PC-3 (cell line): ENCODE measurements around the gene TMEM178B. TPM values are rescaled to one million over a fixed set of nuclear protein-coding genes. Genes with fewer than 3 reads are reported as not detected.

ENCODE experiments used
- ATAC-seq: fragments of 200-7000 bp; cut with Tn5 transposase; 2 replicates; pipeline ENCODE4 v1.9.1; 2020; ENCODE audit warnings: mild to moderate bottlenecking, moderate library complexity
- BruUV-seq: library from RNA; stranded (reverse); fragments of 400-500 nt; replicated peaks from 2 replicates; lab custom pipeline; 2021; lab: Mats Ljungman, UMichigan
- CTCF ChIA-PET: fragments of 300-600 bp; sonication (Branson Sonifier 250); formaldehyde crosslinking; loops from one replicate; lab custom pipeline; 2022; ENCODE audit warnings: antibody characterized with exemption; lab: Charles Lee
- POLR2A ChIA-PET: fragments of 300-600 bp; sonication (Branson Sonifier 250); formaldehyde crosslinking; loops from one replicate; lab custom pipeline; 2022; ENCODE audit warnings: antibody characterized with exemption; ENCODE audit not compliant: unreplicated experiment; lab: Charles Lee
- DNase-seq: peaks from one replicate; pipeline ENCODE4 v3.0.0-alpha.2; 2015
- H2AFZ ChIP-seq: fragments of 300-600 bp; sonication (generic); 2 replicates; pipeline ENCODE4 v1.6.0; 2016; ENCODE audit warnings: antibody characterized with exemption, low read length
- H3F3A ChIP-seq: fragments of 300-600 bp; sonication (generic); one replicate; pipeline ENCODE4 v1.6.0; 2017; ENCODE audit warnings: antibody characterized with exemption, low read length, control low read depth, mild to moderate bottlenecking; ENCODE audit not compliant: unreplicated experiment
- H3K27ac ChIP-seq: fragments of 300-600 bp; sonication (generic); 2 replicates; pipeline ENCODE4 v1.5.1; 2016; ENCODE audit warnings: mild to moderate bottlenecking, low read length
- H3K27me3 ChIP-seq: fragments of 300-600 bp; sonication (generic); 2 replicates; pipeline ENCODE4 v1.6.1; 2016; ENCODE audit warnings: low read length, mixed read lengths
- H3K36me3 ChIP-seq: fragments of 300-600 bp; sonication (generic); 2 replicates; pipeline ENCODE4 v1.6.1; 2016; ENCODE audit warnings: low read depth, mixed run types, low read length, mixed read lengths
- H3K4me1 ChIP-seq: fragments of 300-600 bp; sonication (generic); 2 replicates; pipeline ENCODE4 v1.5.1; 2016; ENCODE audit warnings: low read length; ENCODE audit not compliant: insufficient read depth
- H3K4me2 ChIP-seq: fragments of 300-600 bp; sonication (generic); 2 replicates; pipeline ENCODE4 v1.6.0; 2016; ENCODE audit warnings: low read length
- H3K4me3 ChIP-seq: fragments of 300-600 bp; sonication (generic); 2 replicates; pipeline ENCODE4 v1.5.1; 2016; ENCODE audit warnings: mild to moderate bottlenecking, low read length, mixed read lengths
- H3K79me2 ChIP-seq: fragments of 300-600 bp; sonication (generic); 2 replicates; pipeline ENCODE4 v1.6.1; 2017; ENCODE audit warnings: low read length, mixed read lengths
- H3K9ac ChIP-seq: fragments of 300-600 bp; sonication (generic); 2 replicates; pipeline ENCODE4 v1.6.0; 2016; ENCODE audit warnings: mild to moderate bottlenecking, low read length
- H3K9me2 ChIP-seq: fragments of 300-600 bp; sonication (generic); replicated peaks from 2 replicates; pipeline ENCODE4 v1.6.1; 2016; ENCODE audit warnings: mixed run types, low read length, mixed read lengths
- H3K9me3 ChIP-seq: fragments of 300-600 bp; sonication (generic); 2 replicates; pipeline ENCODE4 v1.6.1; 2016; ENCODE audit warnings: low read length, mixed read lengths
- H4K20me1 ChIP-seq: fragments of 300-600 bp; sonication (generic); 2 replicates; pipeline ENCODE4 v1.6.1; 2016; ENCODE audit warnings: low read length, mixed read lengths
- CTCF ChIP-seq: fragments of 300-600 bp; sonication (generic); conservative IDR thresholded peaks from 2 replicates; pipeline ENCODE4 v1.5.1; 2017; ENCODE audit warnings: antibody characterized with exemption, low read depth, mild to moderate bottlenecking, low read length
- EZH2 ChIP-seq: fragments of 300-600 bp; sonication (generic); IDR thresholded peaks from one replicate; pipeline ENCODE4 v1.6.1; 2017; ENCODE audit warnings: antibody characterized with exemption, mild to moderate bottlenecking, low read length; ENCODE audit not compliant: unreplicated experiment
- EZH2phosphoT487 ChIP-seq: fragments of 300-600 bp; sonication (generic); IDR thresholded peaks from 2 replicates; pipeline ENCODE4 v1.6.1; 2018; ENCODE audit warnings: mild to moderate bottlenecking, antibody characterized with exemption, low read length, borderline replicate concordance
- intact Hi-C: fragments of 100-400 bp; cut with micrococcal nuclease; formaldehyde crosslinking; loops from 2 replicates; pipeline ENCODE4 v1.9.0; 2023
- total RNA-seq: library from RNA; depleted of rRNA; stranded (reverse); fragments of >200 nt; gene quantifications from 2 replicates; pipeline ENCODE4 v1.2.3, GENCODE V29; 2014

Gene TMEM178B
- total RNA-seq, 1 experiment from 2014 or later = 0.29 TPM

GRCh38 chr7:141203586-141203985 is 129.7 kb downstream of the TMEM178B start:
- no peaks in the 10 kb centered on the region for H3K9me3 ChIP-seq
- H3K36me3 ChIP-seq = no peaks in the 10 kb centered on the region
- intact Hi-C loops = no loop called here
- no peak overlapping the region for H3K4me2 ChIP-seq
- CTCF ChIA-PET = no interaction called here
- H3K4me3 ChIP-seq = no peak overlapping the region
- peaks cover 48% of the 10 kb centered on the region for H3K27me3 ChIP-seq
- no peak for DNase-seq
- no peak for ATAC-seq
- no TSS peak for BruUV-seq
- H3K4me1 ChIP-seq = peaks cover under 1% of the 10 kb centered on the region; the same call in 1 of the 2 replicates
- H3K27ac ChIP-seq = no peak overlapping the region
- H4K20me1 ChIP-seq = no peaks in the 10 kb centered on the region
- no peak overlapping the region for H3K9ac ChIP-seq
- POLR2A ChIA-PET = no interaction called here
- H3F3A ChIP-seq = no peaks in the 10 kb centered on the region
- no peaks in the 10 kb centered on the region for H3K9me2 ChIP-seq
- no peak overlapping the region for H2AFZ ChIP-seq
- H3K79me2 ChIP-seq = no peaks in the 10 kb centered on the region
- TF ChIP-seq EZH2phosphoT487 = no peak
- no peak for TF ChIP-seq CTCF
- no peak for TF ChIP-seq EZH2

GRCh38 chr7:141207661-141208060 is 133.8 kb downstream of the TMEM178B start:
- BruUV-seq = no TSS peak

More at GRCh38 chr7:141207661-141208060, 133.8 kb downstream of the TMEM178B start:
- Histone ChIP-seq H3K27ac (no peak overlapping the region), H3K9me3 (no peaks in the 10 kb centered on the region), H2AFZ (no peak overlapping the region), H3K9me2 (no peaks in the 10 kb centered on the region), H3K4me2 (no peak overlapping the region), H4K20me1 (no peaks in the 10 kb centered on the region), H3K79me2 (no peaks in the 10 kb centered on the region), H3K27me3 (peaks cover 24% of the 10 kb centered on the region), H3K9ac (no peak overlapping the region), H3F3A (no peaks in the 10 kb centered on the region), H3K4me1 (no peaks in the 10 kb centered on the region), H3K4me3 (no peak overlapping the region), H3K36me3 (no peaks in the 10 kb centered on the region)
- DNase-seq (no peak), ATAC-seq (no peak)
- ChIA-PET CTCF (no interaction called here), POLR2A (no interaction called here)
- TF ChIP-seq CTCF (no peak), EZH2 (no peak), EZH2phosphoT487 (no peak)
- intact Hi-C loops = no loop called here
